Skeletal muscle satellite cell (primary cell): ENCODE measurements around the gene ARMC9.
A peak's percentile ranks its signal among the peaks of the same experiment; 100 is the strongest.

Experiments
- H3K27me3 ChIP-seq: 2 replicates; pipeline ENCODE4 v1.7.0; 2013; ENCODE audit warnings: low read length; ENCODE audit not compliant: control insufficient read depth, insufficient read depth
- H3K36me3 ChIP-seq: 2 replicates; pipeline ENCODE4 v1.7.0; 2013; ENCODE audit warnings: mild to moderate bottlenecking, control low read depth, low read length; ENCODE audit not compliant: insufficient read depth
- H3K4me1 ChIP-seq: 2 replicates; pipeline ENCODE4 v1.7.0; 2013; ENCODE audit warnings: low read length; ENCODE audit not compliant: control insufficient read depth, insufficient read depth
- H3K4me2 ChIP-seq: 2 replicates; pipeline ENCODE4 v1.7.0; 2013; ENCODE audit warnings: mild to moderate bottlenecking, low read length
- H3K4me3 ChIP-seq: 2 replicates; pipeline ENCODE4 v1.7.0; 2013; ENCODE audit warnings: low read length
- H3K9ac ChIP-seq: 2 replicates; pipeline ENCODE4 v1.7.0; 2013; ENCODE audit warnings: mild to moderate bottlenecking, low read depth, low read length, moderate library complexity
- H3K9me3 ChIP-seq: replicated peaks from 2 replicates; pipeline ENCODE4 v1.7.0; 2013; ENCODE audit warnings: mild to moderate bottlenecking, control low read depth, low read length

Gene ARMC9

DNA sequence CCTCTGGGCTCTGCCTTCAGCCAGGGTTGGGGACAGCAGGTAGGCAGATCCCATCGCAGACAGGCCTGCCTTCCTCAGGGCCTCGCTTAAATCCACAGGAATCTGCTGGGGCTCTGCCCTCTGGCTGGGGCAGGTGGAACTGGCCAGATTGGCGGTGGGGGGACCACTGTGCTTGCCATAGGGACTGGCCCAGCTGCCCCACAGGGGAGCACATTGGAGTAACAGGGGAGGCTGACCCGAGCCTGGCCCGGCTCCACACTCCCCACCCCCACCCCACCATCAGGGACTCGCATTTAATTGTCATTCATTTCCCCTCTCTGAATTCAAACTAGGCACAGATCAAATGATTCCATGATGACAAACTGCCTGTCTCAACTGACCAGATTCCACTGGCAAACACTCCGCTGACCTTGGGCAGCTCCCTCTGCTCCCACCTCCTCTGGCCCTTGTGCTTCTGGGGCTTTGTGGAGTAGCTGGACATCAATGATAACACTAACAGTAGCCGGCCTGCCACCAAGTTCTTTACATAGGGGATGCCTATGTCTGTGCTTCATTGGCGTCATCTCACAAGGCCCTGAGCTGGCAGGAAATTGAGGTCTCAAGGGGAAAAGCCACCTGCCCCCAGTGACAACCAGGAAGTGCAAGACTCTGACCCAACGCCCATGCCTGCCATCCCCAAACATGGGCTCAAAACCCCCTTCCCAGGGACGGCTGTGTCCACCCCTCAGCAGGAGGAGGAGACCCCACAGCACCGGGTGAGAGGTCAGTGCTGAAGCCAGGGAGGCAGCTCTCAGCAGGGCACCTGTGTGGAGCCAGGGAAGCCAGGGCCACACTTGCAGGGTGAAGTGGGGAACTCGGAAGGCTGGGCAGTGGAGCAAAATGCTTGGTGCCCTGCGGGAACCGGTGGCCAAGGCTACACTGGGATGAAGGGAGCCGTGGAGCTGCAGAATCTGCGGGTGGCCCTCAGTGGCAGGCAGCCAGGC, 195.0 kb downstream of the ARMC9 start:
- Histone ChIP-seq H3K36me3 (no peaks in the 10 kb centered on the region), H3K4me1 (peaks cover 9% of the 10 kb centered on the region), H3K9ac (no peak overlapping the region), H3K27me3 (peaks cover 34% of the 10 kb centered on the region), H3K9me3 (no peaks in the 10 kb centered on the region), H3K4me3 (no peak overlapping the region), H3K4me2 (no peak overlapping the region)

DNA sequence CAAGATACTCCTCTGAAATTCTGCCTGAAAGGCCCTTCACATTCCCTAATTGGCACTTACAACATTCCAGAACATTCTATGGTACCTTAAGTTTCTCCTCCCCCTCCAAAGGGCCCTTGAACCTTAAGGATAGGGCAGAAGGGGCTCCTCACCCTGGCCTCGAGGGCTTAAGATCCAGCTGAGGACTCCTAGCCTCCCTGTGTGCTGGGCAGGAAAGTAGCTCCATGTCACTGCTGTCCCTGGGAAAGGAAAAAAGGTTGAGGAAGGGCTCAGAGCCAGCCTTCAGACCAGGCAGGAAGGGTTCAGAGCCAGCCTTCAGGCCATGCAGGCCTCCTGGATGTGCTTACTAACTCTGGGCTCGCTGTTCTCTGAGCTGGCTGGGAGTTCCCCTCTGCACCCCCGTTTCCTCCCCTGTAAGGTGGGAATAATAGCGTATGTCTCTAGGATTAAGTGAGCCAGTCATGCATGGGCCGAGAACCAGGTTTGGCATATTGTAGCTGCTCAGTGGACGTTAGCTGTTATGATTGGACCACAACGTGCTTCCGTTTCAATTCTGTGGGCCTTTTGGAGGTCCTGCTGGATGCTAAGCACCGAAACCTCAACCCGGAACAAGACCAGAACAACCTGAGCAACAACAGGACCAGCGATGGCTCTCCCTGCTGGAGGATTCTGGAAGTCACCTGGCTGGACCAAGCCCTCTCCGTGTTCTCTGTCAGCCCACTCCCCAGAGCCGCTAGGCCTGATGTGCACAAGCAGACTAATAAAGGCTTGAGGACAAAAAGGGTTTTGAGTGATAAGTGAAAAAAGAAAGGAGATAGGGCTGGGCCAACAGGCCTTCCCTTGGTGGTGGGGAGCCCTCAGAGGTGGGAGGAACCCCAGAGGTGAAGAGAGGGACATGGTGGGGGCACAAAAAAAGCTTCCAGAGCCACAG, 196.0 kb downstream of the ARMC9 start:
- H3K4me3 ChIP-seq = no peak overlapping the region
- H3K4me2 ChIP-seq = no peak overlapping the region
- no peaks in the 10 kb centered on the region for H3K36me3 ChIP-seq
- H3K4me1 ChIP-seq = peaks cover 4% of the 10 kb centered on the region
- no peak overlapping the region for H3K9ac ChIP-seq
- peaks cover 34% of the 10 kb centered on the region for H3K27me3 ChIP-seq
- no peaks in the 10 kb centered on the region for H3K9me3 ChIP-seq

DNA sequence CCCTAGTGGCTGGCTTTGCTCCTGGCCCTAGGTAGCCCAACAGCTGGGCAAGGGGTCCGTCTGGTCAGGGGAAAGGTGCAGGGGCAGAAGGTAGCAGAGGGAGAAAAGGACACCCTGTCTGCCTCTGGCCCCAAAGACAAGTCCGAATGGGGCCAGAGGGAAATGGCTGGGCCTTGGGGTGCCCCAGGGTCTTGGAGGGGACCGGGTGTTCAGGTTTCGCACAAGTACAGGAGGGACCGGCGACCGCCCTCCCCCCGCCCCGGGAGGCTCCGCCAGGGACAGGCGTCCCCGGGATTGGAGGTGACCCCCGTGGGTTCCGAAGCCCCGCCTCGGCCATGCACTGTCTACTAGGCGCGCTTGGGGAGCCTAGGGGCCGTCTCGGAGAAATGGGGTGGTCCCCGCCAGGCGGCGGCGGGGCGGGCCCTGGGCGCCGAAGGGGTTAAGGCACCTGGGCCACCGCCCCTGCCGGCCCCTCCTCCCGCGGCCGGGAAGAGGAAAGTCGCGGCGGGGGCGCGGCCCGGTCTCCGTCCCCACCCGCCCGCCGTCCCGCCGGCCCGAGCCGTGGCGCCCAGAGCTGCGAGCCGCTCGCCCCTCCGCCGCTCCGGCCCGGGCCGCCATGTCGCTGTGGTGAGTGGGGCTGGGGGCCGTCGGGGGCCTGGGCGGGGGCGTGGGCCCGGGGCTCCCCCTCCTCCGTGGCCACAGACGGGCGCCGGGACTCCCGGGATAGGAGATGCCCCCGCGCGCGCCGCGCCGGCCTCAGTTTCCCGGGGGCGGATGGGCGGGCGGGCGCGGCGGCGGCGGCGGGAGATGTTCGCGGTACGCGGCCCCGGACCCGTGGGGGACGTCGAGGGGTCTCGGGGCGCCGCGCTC, 197.0 kb downstream of the ARMC9 start, which contains the start of gene B3GNT7:
TSS of gene B3GNT7 (plus strand) at position 523 of the 870 bp plus-strand sequence. CDS start at position 617, 94 bp downstream.
- Histone ChIP-seq H3K4me2 (peak within 1 kb of the TSS; percentile 74), H3K36me3 (no peaks in the 10 kb centered on the region), H3K4me1 (peaks cover 11% of the 10 kb centered on the region), H3K9ac (no peak within 1 kb of the TSS), H3K4me3 (peak within 1 kb of the TSS; percentile 39), H3K27me3 (peaks cover 34% of the 10 kb centered on the region), H3K9me3 (no peaks in the 10 kb centered on the region)

DNA sequence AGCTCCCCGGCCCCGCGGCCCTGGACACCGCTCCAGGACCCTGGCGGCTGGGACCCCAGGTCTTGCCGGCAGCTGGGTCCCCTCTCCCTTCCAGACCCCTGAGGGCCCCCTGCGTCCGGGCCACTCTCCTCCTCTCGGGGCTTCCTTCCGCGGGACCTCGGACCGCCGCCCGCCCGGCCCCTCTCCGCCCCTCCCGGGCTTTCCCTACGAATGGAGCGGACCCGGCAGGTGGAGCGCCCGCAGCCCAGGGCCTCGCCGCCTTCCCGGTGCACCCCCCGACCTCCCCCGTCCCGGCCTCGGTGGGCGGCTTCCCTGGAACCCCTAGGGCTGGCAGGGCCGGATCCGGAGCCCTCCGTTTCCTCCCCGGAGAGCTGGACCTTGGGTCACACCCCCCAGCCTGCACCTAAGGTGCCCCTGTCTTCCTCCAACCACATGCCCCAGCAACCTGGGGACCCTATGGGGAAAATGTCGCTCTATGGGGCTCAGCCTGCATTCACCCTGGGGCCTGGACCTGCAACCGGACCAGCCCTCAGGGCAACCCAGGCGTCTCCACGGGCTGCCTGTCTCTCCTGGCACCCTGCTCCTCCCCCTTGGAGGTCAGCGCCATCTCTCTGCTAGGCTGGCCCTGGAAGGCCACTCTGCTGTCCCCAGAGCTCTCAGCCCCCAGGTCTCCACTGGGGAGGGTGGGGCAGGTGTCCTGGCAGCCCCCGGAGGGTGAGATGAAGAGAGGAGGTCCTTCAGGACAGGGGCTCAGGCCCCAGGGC, 197.8 kb downstream of the ARMC9 start:
- Histone ChIP-seq H3K9me3 (no peaks in the 10 kb centered on the region), H3K9ac (no peak overlapping the region), H3K36me3 (no peaks in the 10 kb centered on the region), H3K4me2 (no peak overlapping the region), H3K4me3 (no peak overlapping the region), H3K27me3 (peaks cover 34% of the 10 kb centered on the region), H3K4me1 (peaks cover 13% of the 10 kb centered on the region)

DNA sequence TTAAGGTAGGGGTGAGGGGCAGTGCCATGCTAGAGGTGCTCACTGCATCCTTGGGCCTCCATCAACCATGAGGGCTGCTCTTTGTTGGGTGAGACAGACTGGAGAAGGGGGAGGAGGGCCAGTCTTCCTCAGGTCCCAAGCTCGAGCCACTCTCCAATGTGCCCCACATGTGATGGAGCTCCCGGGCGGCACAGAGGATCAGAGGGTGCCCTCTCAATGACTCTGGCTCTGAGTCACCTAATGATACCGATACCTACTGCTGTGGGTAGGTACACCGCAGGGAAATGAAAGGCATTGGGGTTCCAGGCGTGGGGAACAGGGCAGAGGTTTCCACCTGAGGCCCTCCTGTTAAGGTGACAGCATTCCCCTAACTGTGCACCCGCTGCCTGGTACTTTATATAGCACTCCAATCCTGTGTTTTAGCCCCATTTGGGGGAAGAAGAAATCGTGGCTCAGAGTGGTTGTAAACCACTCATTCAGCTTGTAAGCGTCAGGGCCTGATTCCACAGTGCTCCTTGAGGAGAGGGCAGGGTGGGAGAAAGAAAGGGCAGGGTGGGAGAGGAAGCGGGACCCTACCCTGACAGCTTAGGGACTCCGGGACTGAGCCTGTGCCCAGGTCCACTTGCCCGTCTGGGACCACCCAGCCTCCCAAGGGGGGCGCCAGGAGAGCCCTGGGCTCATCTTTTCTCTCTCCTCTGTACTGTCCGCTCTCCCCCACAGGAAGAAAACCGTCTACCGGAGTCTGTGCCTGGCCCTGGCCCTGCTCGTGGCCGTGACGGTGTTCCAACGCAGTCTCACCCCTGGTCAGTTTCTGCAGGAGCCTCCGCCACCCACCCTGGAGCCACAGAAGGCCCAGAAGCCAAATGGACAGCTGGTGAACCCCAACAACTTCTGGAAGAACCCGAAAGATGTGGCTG, 198.8 kb downstream of the ARMC9 start:
- Histone ChIP-seq H3K9me3 (no peaks in the 10 kb centered on the region), H3K4me3 (no peak overlapping the region), H3K4me2 (no peak overlapping the region), H3K9ac (no peak overlapping the region), H3K4me1 (peaks cover 13% of the 10 kb centered on the region), H3K36me3 (no peaks in the 10 kb centered on the region), H3K27me3 (peaks cover 34% of the 10 kb centered on the region)

DNA sequence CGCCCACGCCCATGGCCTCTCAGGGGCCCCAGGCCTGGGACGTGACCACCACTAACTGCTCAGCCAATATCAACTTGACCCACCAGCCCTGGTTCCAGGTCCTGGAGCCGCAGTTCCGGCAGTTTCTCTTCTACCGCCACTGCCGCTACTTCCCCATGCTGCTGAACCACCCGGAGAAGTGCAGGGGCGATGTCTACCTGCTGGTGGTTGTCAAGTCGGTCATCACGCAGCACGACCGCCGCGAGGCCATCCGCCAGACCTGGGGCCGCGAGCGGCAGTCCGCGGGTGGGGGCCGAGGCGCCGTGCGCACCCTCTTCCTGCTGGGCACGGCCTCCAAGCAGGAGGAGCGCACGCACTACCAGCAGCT, 199.5 kb downstream of the ARMC9 start:
- Histone ChIP-seq H3K36me3 (no peaks in the 10 kb centered on the region), H3K4me1 (peaks cover 13% of the 10 kb centered on the region), H3K4me3 (no peak overlapping the region), H3K9me3 (no peaks in the 10 kb centered on the region), H3K4me2 (no peak overlapping the region), H3K9ac (no peak overlapping the region), H3K27me3 (peaks cover 34% of the 10 kb centered on the region)

DNA sequence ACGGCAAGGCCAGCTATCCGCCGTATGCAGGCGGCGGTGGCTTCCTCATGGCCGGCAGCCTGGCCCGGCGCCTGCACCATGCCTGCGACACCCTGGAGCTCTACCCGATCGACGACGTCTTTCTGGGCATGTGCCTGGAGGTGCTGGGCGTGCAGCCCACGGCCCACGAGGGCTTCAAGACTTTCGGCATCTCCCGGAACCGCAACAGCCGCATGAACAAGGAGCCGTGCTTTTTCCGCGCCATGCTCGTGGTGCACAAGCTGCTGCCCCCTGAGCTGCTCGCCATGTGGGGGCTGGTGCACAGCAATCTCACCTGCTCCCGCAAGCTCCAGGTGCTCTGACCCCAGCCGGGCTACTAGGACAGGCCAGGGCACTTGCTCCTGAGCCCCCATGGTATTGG, 200.2 kb downstream of the ARMC9 start:
- H3K36me3 ChIP-seq = no peaks in the 10 kb centered on the region
- peaks cover 13% of the 10 kb centered on the region for H3K4me1 ChIP-seq
- no peak overlapping the region for H3K9ac ChIP-seq
- no peak overlapping the region for H3K4me3 ChIP-seq
- H3K27me3 ChIP-seq = peaks cover 33% of the 10 kb centered on the region
- no peaks in the 10 kb centered on the region for H3K9me3 ChIP-seq
- no peak overlapping the region for H3K4me2 ChIP-seq

DNA sequence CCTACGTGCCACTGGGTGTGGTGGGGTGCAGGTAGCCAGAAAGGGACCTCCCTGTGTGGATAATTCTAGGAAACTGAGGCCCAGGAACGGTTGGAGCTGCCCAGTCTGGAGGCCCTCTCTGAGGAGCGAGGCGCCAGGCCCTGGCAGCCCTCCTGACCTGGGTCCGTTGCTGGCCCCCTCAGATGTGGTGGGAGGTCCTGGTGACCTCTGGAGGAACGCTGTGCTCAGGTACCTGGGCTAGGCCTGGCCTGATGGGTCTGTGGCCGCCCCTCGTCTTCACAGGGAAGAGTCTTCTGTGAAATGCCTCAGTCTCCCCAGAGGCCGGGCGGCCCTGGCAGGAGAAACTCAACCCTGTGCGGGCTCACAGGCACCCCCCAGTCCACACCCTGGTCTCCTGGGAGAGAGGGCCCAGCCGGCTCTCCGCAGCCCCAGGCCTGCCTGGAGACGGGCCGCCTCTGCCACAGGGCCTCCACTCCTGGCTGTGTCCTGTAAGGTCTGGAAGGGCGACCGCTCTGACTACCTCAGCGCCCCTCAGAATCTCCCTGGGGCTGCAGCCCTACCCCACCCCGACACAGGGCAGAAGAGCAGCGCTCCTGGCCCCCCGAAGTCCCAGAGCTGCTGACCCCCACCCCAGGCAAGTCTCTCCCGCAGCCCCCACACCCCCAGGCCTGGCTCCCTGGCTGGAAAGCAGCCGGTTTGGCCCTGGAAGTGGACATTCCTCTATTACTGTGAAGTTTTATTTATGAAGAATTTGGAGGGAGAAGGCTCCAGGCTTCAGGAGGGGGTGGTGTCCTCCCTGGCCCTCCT, 200.8 kb downstream of the ARMC9 start:
- Histone ChIP-seq H3K27me3 (peaks cover 26% of the 10 kb centered on the region), H3K4me1 (peaks cover 13% of the 10 kb centered on the region), H3K9ac (no peak overlapping the region), H3K4me3 (no peak overlapping the region), H3K4me2 (no peak overlapping the region), H3K9me3 (no peaks in the 10 kb centered on the region), H3K36me3 (no peaks in the 10 kb centered on the region)
